ENCODE results near the gene CRELD2. TPM values are rescaled to one million over a fixed set of nuclear protein-coding genes. Genes with fewer than 3 reads are reported as not detected.

CRELD2 gene
- total RNA-seq, 4 donors from 2014 or later = 8.9 to 15.0 (median 13.0) TPM

DNA sequence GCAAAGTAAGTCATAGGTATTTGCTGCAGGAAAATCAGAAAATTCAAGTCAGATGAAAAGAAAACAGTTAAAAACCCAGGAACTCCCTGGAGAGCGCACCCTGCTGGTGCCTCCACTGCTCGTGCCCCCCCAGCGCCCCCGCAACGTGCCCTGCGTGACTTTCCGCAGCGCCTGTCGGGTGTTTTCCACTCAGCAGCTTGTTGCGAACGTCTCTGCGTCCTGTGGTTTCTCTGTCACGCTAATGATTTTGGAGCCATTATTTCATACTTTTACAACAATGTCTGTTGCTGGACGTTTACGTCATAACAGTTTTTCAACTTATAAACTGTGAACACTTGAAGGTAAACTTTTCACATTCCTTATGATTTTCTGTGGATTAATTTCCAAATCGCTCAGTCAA, 5.0 kb downstream of the CRELD2 start:
- intact Hi-C loops (cut with DNase I; ENCODE audit: low total_unique reads) (no loop called here), in situ Hi-C loops (cut with MboI; ENCODE audit: low sequenced_read_pairs in 4 of 4) (no loop called here)
- ATAC-seq = no peak
- Histone ChIP-seq H3K4me1 (peaks cover 7 to 9% of the 10 kb centered on the region in 2 donors), H3K27ac (no peak overlapping the region), H3K4me3 (no peak overlapping the region), H3K36me3 (peaks cover 0 to 32% of the 10 kb centered on the region in 2 donors), H3K9me3 (no peaks in the 10 kb centered on the region), H3K27me3 (no peaks in the 10 kb centered on the region)
- no peak for TF ChIP-seq POLR2A (IDR thresholded peaks at IDR 0.05)
- TF ChIP-seq, protein P1, sequence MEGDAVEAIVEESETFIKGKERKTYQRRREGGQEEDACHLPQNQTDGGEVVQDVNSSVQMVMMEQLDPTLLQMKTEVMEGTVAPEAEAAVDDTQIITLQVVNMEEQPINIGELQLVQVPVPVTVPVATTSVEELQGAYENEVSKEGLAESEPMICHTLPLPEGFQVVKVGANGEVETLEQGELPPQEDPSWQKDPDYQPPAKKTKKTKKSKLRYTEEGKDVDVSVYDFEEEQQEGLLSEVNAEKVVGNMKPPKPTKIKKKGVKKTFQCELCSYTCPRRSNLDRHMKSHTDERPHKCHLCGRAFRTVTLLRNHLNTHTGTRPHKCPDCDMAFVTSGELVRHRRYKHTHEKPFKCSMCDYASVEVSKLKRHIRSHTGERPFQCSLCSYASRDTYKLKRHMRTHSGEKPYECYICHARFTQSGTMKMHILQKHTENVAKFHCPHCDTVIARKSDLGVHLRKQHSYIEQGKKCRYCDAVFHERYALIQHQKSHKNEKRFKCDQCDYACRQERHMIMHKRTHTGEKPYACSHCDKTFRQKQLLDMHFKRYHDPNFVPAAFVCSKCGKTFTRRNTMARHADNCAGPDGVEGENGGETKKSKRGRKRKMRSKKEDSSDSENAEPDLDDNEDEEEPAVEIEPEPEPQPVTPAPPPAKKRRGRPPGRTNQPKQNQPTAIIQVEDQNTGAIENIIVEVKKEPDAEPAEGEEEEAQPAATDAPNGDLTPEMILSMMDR (IDR thresholded peaks at IDR 0.05 in 4 of 5, conservative IDR thresholded peaks at IDR 0.05 in 1 of 5) = no peak
- DNase-seq = no peak

DNA sequence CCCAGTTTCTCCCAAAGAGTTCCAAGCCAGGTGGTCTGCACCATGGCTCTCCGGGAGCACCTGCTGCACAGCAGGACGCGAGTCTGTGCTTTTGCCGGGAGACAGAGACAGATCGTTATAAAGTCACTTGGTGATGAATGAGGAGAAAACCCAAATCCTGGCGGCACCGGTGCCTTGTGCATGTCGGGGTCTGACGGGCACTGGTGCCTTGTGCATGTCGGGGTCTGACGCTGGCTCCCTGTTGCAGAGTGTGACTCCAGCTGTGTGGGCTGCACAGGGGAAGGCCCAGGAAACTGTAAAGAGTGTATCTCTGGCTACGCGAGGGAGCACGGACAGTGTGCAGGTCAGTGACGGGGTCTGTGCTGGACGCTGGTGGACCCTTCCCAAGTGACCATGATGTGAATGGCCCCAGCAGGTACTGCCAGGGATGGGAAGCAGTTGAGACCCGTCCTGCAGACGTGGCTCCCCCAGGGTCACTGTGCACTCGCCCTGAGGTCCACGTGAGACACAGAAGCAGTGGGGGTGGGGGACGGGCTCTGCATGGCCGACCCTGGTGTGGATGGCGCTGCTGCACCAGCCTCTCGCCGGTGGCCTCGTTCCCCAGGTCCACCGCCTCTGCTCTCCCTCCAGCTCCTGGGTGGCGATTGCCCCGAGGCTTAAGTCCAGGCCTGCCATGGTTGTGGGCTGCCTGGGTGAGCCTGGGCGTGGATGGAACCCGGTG, 5.8 kb downstream of the CRELD2 start:
- ATAC-seq (no peak), DNase-seq (no peak)
- Histone ChIP-seq H3K27me3 (peaks cover 0 to 7% (median 4%) of the 10 kb centered on the region in 3 donors), H3K27ac (no peak overlapping the region), H3K4me3 (no peak overlapping the region), H3K4me1 (peaks cover 3% of the 10 kb centered on the region in 2 donors), H3K9me3 (no peaks in the 10 kb centered on the region), H3K36me3 (peaks cover 0 to 32% of the 10 kb centered on the region in 2 donors)
- no peak for TF ChIP-seq POLR2A (IDR thresholded peaks at IDR 0.05)
- TF ChIP-seq, protein P1 (IDR thresholded peaks at IDR 0.05 in 4 of 5, conservative IDR thresholded peaks at IDR 0.05 in 1 of 5) = no peak
- in situ Hi-C loops (cut with MboI; ENCODE audit: low sequenced_read_pairs in 4 of 4) = no loop called here
- intact Hi-C loops (cut with DNase I; ENCODE audit: low total_unique reads) = no loop called here

DNA sequence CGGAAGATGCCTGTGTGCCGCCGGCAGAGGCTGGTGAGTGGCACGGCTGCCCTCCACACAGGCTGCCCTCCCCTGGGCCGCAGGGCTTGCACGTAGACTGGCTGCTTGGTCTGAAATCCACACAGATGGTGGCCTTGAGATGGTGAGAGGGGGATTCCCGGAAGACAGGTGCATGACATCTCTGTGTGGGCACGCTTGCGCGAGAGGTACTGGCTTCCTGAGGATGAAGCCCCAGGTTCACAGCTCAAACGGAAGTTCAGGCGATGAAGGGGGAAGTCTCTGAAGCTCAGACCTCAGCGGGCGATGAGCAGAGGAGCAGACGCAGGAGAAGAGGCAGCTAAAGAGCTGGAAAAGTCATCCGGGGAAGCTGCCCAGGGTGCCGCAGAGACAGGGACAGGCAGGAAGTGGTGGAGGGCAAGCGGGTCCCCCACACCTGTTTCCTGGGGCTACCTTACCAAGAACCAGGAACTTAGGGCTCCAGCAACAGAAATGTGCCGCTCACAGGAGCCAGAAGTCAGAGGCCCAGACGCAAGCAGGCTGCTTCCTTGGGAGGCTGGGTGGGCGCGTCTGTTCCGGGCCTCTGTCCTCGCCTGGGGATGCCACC, 7.2 kb downstream of the CRELD2 start:
- TF ChIP-seq POLR2A (IDR thresholded peaks at IDR 0.05) = no peak
- TF ChIP-seq, protein P1 (IDR thresholded peaks at IDR 0.05 in 4 of 5, conservative IDR thresholded peaks at IDR 0.05 in 1 of 5) = no peak
- no peak overlapping the region for H3K4me3 ChIP-seq
- H3K4me1 ChIP-seq = peaks cover 8 to 10% of the 10 kb centered on the region in 2 donors
- ATAC-seq (no peak), DNase-seq (no peak)
- H3K9me3 ChIP-seq = no peaks in the 10 kb centered on the region
- peaks cover 0 to 23% of the 10 kb centered on the region in 2 donors for H3K36me3 ChIP-seq
- peaks cover 0 to 7% (median 4%) of the 10 kb centered on the region in 3 donors for H3K27me3 ChIP-seq
- in situ Hi-C loops (cut with MboI; ENCODE audit: low sequenced_read_pairs in 4 of 4) (no loop called here), intact Hi-C loops (cut with DNase I; ENCODE audit: low total_unique reads) (no loop called here)
- no peak overlapping the region for H3K27ac ChIP-seq

DNA sequence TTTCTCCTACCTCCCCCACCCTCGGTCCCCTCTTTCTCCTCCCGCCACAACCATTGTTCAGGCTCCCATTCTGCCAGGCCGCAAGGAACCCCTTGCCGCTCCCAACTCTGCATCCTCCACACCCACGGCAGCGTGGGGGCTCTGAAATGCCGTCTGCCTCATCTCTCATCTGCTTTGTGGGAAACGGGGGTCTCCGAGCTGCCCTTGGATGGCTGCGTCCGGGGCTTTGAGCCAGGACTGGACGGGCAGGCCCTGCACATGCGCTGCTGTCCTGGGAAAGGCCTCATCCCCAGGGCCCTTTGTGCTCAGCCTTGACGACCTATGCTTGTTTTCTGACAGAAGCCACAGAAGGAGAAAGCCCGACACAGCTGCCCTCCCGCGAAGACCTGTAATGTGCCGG, 8.5 kb downstream of the CRELD2 start:
- Histone ChIP-seq H3K27me3 (peaks cover 0 to 7% (median 4%) of the 10 kb centered on the region in 3 donors), H3K9me3 (no peaks in the 10 kb centered on the region), H3K4me1 (peaks cover 17% of the 10 kb centered on the region in 2 donors), H3K4me3 (no peak overlapping the region), H3K36me3 (peaks cover 0 to 13% of the 10 kb centered on the region in 2 donors), H3K27ac (no peak overlapping the region)
- in situ Hi-C loops (cut with MboI; ENCODE audit: low sequenced_read_pairs in 4 of 4) (no loop called here), intact Hi-C loops (cut with DNase I; ENCODE audit: low total_unique reads) (no loop called here)
- TF ChIP-seq POLR2A (IDR thresholded peaks at IDR 0.05) = no peak
- TF ChIP-seq, protein P1 (IDR thresholded peaks at IDR 0.05 in 4 of 5, conservative IDR thresholded peaks at IDR 0.05 in 1 of 5) = no peak
- DNase-seq (no peak), ATAC-seq (no peak)

Data from gastrocnemius medialis (tissue), 4 donors.